ENCODE data around the gene ADM.
A peak's percentile ranks its signal among the peaks of the same experiment; 100 is the strongest.

ADM gene

GRCh38 chr11:10328314-10329098 is 23.6 kb downstream of the ADM start:
- no peak for DNase-seq (ENCODE audit: low spot score)

GRCh38 chr11:10329356-10329755 is 24.5 kb downstream of the ADM start:
- no peak for DNase-seq (ENCODE audit: low spot score)

GRCh38 chr11:10329935-10330334 is 25.1 kb downstream of the ADM start:
- DNase-seq (ENCODE audit: low spot score) = no peak

- DNase-seq (ENCODE audit: low spot score) = no peak
Measured at GRCh38 chr11:10331548-10332289, 26.8 kb downstream of the ADM start.

- no peak for DNase-seq (ENCODE audit: low spot score)
Measured at GRCh38 chr11:10333490-10333889, 28.6 kb downstream of the ADM start.

- no peak for DNase-seq (ENCODE audit: low spot score)
Measured at GRCh38 chr11:10338287-10338686, 33.4 kb downstream of the ADM start.

- no peak for DNase-seq (ENCODE audit: low spot score)
Measured at GRCh38 chr11:10348650-10349280, 43.9 kb downstream of the ADM start.

GRCh38 chr11:10349281-10349665 is 44.4 kb downstream of the ADM start:
- no peak for DNase-seq (ENCODE audit: low spot score)

- DNase-seq (ENCODE audit: low spot score) = no peak
Measured at GRCh38 chr11:10349806-10350205, 44.9 kb downstream of the ADM start.

- no peak for DNase-seq (ENCODE audit: low spot score)
Measured at GRCh38 chr11:10350334-10350733, 45.5 kb downstream of the ADM start.

GRCh38 chr11:10351435-10351764 is 46.5 kb downstream of the ADM start:
- DNase-seq (ENCODE audit: low spot score) = no peak

GRCh38 chr11:10351765-10352641 is 47.1 kb downstream of the ADM start:
- DNase-seq (ENCODE audit: low spot score) = peak; percentile 36

- DNase-seq (ENCODE audit: low spot score) = no peak
Measured at GRCh38 chr11:10352921-10353550, 48.2 kb downstream of the ADM start.

- no peak for DNase-seq (ENCODE audit: low spot score)
Measured at GRCh38 chr11:10354389-10354788, 49.5 kb downstream of the ADM start.

- no peak for DNase-seq (ENCODE audit: low spot score)
Measured at GRCh38 chr11:10355257-10355661, 50.4 kb downstream of the ADM start.

- no peak for DNase-seq (ENCODE audit: low spot score)
Measured at GRCh38 chr11:10356161-10356560, 51.3 kb downstream of the ADM start.
